Right lobe of liver (tissue), 4 donors: ENCODE results near the gene CCDC61.

ENCODE experiments used
- POLR2A ChIP-seq: fragments of 450-650 bp; IDR thresholded peaks from one replicate; pipeline ENCODE4 v1.6.1; 2017; ENCODE audit warnings: antibody characterized with exemption, mild to moderate bottlenecking
- TF ChIP-seq, protein P1 (sequence below), 4 donors: fragments of 200-600 bp in 3 of 4; fragments of 450-650 bp in 1 of 4; IDR thresholded peaks; one replicate each; pipeline versions ENCODE4 v1.5.1 to v1.8.0; 2016 to 2022; ENCODE audit warnings: antibody characterized with exemption in 4 of 4, mild to moderate bottlenecking in 2 of 4
- donor health status: DM: no; HTN: no; CAD: no.
- donor health status: DM: no; HTN: no; CAD: no.
- donor health status: DM: no; HTN: yes; CAD: no.

- TF ChIP-seq POLR2A = no peak
- TF ChIP-seq, protein P1, sequence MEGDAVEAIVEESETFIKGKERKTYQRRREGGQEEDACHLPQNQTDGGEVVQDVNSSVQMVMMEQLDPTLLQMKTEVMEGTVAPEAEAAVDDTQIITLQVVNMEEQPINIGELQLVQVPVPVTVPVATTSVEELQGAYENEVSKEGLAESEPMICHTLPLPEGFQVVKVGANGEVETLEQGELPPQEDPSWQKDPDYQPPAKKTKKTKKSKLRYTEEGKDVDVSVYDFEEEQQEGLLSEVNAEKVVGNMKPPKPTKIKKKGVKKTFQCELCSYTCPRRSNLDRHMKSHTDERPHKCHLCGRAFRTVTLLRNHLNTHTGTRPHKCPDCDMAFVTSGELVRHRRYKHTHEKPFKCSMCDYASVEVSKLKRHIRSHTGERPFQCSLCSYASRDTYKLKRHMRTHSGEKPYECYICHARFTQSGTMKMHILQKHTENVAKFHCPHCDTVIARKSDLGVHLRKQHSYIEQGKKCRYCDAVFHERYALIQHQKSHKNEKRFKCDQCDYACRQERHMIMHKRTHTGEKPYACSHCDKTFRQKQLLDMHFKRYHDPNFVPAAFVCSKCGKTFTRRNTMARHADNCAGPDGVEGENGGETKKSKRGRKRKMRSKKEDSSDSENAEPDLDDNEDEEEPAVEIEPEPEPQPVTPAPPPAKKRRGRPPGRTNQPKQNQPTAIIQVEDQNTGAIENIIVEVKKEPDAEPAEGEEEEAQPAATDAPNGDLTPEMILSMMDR (IDR thresholded peaks at IDR 0.05) = no peak
Observed at GRCh38 chr19:46018729-46019251, 23.5 kb downstream of the CCDC61 start.
